SIG-M5 (cell line): ENCODE data around the gene FBXO42.
A peak's percentile ranks its signal among the peaks of the same experiment; 100 is the strongest.
"Not testable (repeated sequence)": the region's sequence is repeated elsewhere in the genome, so short reads cannot be mapped to it uniquely, and the experiment has no call there.

ENCODE experiments used
- DNase-seq: peaks from one replicate; lab custom pipeline; 2025; lab: John Stamatoyannopoulos, UW

Gene FBXO42

GRCh38 chr1:16242556-16243214, 109.6 kb downstream of the FBXO42 start:
- no peak for DNase-seq

- DNase-seq = no peak
Measured at GRCh38 chr1:16241221-16241708, 111.0 kb downstream of the FBXO42 start.

- DNase-seq = no peak
Measured at GRCh38 chr1:16239972-16240491, 112.2 kb downstream of the FBXO42 start.

GRCh38 chr1:16237343-16237830, 114.9 kb downstream of the FBXO42 start:
- no peak for DNase-seq

- peak; percentile 14 for DNase-seq
Measured at GRCh38 chr1:16236511-16237342, 115.6 kb downstream of the FBXO42 start, which contains the start of gene CPLANE2. Gene CPLANE2, minus strand, starts transcription at chr1:16237183. Its CDS starts 441 bp downstream, at chr1:16236742.

GRCh38 chr1:16235944-16236510, 116.3 kb downstream of the FBXO42 start:
- DNase-seq = no peak

GRCh38 chr1:16235347-16235746, 116.9 kb downstream of the FBXO42 start:
- no peak for DNase-seq

- DNase-seq = no peak
Measured at GRCh38 chr1:16233431-16233830, 118.8 kb downstream of the FBXO42 start.

GRCh38 chr1:16232316-16232710, 120.0 kb downstream of the FBXO42 start:
- no peak for DNase-seq

- no peak for DNase-seq
Measured at GRCh38 chr1:16231331-16232315, 120.7 kb downstream of the FBXO42 start.

- DNase-seq = no peak
Measured at GRCh38 chr1:16230744-16231143, 121.5 kb downstream of the FBXO42 start.

GRCh38 chr1:16229976-16230740, 122.1 kb downstream of the FBXO42 start:
- no peak for DNase-seq

GRCh38 chr1:16226490-16227179, 125.6 kb downstream of the FBXO42 start:
- DNase-seq = no peak

- no peak for DNase-seq
Measured at GRCh38 chr1:16226129-16226489, 126.2 kb downstream of the FBXO42 start.

- no peak for DNase-seq
Measured at GRCh38 chr1:16224472-16224871, 127.8 kb downstream of the FBXO42 start.

- not testable (repeated sequence) for DNase-seq
Measured at GRCh38 chr1:16222716-16223115, 129.6 kb downstream of the FBXO42 start.

GRCh38 chr1:16221499-16221898, 130.8 kb downstream of the FBXO42 start:
- DNase-seq = no peak

- DNase-seq = no peak
Measured at GRCh38 chr1:16219968-16220500, 132.2 kb downstream of the FBXO42 start.

GRCh38 chr1:16218674-16219071, 133.6 kb downstream of the FBXO42 start:
- no peak for DNase-seq
